ENCODE measurements around the gene GOSR1.

- TF ChIP-seq ZNF274 (IDR thresholded peaks at IDR 0.05; ENCODE audit: low read depth, low read length) (no peak), YY1 (IDR thresholded peaks at IDR 0.05; ENCODE audit: insufficient read depth, insufficient read length) (no peak)
Measured at GRCh38 chr17:30573603-30574175, 96.5 kb downstream of the GOSR1 start.

All from NT2/D1 (cell line).